Astrocyte (in vitro differentiated cells and primary cell): ENCODE results near the gene CEBPZOS. TPM values are rescaled to one million over a fixed set of nuclear protein-coding genes. Genes with fewer than 3 reads are reported as not detected.

Experiments used
- DNase-seq: peaks from one replicate; pipeline ENCODE4 v3.0.0-alpha.2; 2010; ENCODE audit warnings: low read depth
- FAIRE-seq: peaks from 2 replicates; lab custom pipeline; 2011; peaks lifted over from hg19 to GRCh38; lab: Jason Lieb, UNC
- H2AFZ ChIP-seq: 2 replicates; pipeline ENCODE4 v1.6.0; 2012; ENCODE audit warnings: low read depth, low read length, inconsistent platforms
- H3K27ac ChIP-seq: 2 replicates; pipeline ENCODE4 v1.5.1; 2011; ENCODE audit warnings: low read depth, low read length, inconsistent platforms
- H3K27me3 ChIP-seq: 2 replicates; pipeline ENCODE4 v1.6.0; 2011; ENCODE audit warnings: low read length, inconsistent platforms; ENCODE audit not compliant: insufficient read depth
- H3K36me3 ChIP-seq: 2 replicates; pipeline ENCODE4 v1.5.1; 2011; ENCODE audit warnings: low read length, inconsistent platforms; ENCODE audit not compliant: insufficient read depth
- H3K4me1 ChIP-seq: 2 replicates; pipeline ENCODE4 v1.5.1; 2011; ENCODE audit warnings: low read length, inconsistent platforms; ENCODE audit not compliant: insufficient read depth
- H3K4me2 ChIP-seq: 2 replicates; pipeline ENCODE4 v1.6.0; 2012; ENCODE audit warnings: low read length, inconsistent platforms
- H3K4me3 ChIP-seq: 2 replicates; pipeline ENCODE4 v1.5.1; 2011; ENCODE audit warnings: low read depth, mild to moderate bottlenecking, low read length, inconsistent platforms; ENCODE audit not compliant: insufficient read depth
- H3K79me2 ChIP-seq: 2 replicates; pipeline ENCODE4 v1.6.0; 2012; ENCODE audit warnings: mild to moderate bottlenecking, low read length, inconsistent platforms; ENCODE audit not compliant: insufficient read depth
- H3K9ac ChIP-seq: 2 replicates; pipeline ENCODE4 v1.6.0; 2012; ENCODE audit warnings: mild to moderate bottlenecking, low read length, inconsistent platforms
- H3K9me3 ChIP-seq: 2 replicates; pipeline ENCODE4 v1.5.1; 2012; ENCODE audit warnings: low read depth, mild to moderate bottlenecking, low read length, inconsistent platforms; ENCODE audit not compliant: insufficient read depth
- H4K20me1 ChIP-seq: 2 replicates; pipeline ENCODE4 v1.6.0; 2012; ENCODE audit warnings: low read length, inconsistent platforms; ENCODE audit not compliant: insufficient read depth
- H3K27ac Mint-ChIP-seq: one replicate; pipeline ENCODE4 v1.8.0; 2021; ENCODE audit warnings: mild to moderate bottlenecking, mixed read lengths; ENCODE audit not compliant: unreplicated experiment
- H3K27me3 Mint-ChIP-seq: one replicate; pipeline ENCODE4 v1.8.0; 2021; ENCODE audit warnings: low read depth, mixed read lengths; ENCODE audit not compliant: unreplicated experiment
- H3K36me3 Mint-ChIP-seq: one replicate; pipeline ENCODE4 v1.8.0; 2021; ENCODE audit warnings: low read depth, mixed read lengths; ENCODE audit not compliant: unreplicated experiment
- H3K4me1 Mint-ChIP-seq: one replicate; pipeline ENCODE4 v1.8.0; 2021; ENCODE audit warnings: low read depth, mixed read lengths; ENCODE audit not compliant: unreplicated experiment
- H3K4me3 Mint-ChIP-seq: one replicate; pipeline ENCODE4 v1.8.0; 2021; ENCODE audit warnings: mild to moderate bottlenecking, moderate library complexity, mixed read lengths; ENCODE audit not compliant: unreplicated experiment
- H3K9me3 Mint-ChIP-seq: one replicate; pipeline ENCODE4 v1.8.0; 2021; ENCODE audit warnings: mild to moderate bottlenecking, mixed read lengths; ENCODE audit not compliant: unreplicated experiment
- CTCF ChIP-seq: IDR thresholded peaks from 2 replicates; pipeline ENCODE4 v1.5.1; 2011; ENCODE audit warnings: low read depth, mild to moderate bottlenecking, inconsistent platforms, low read length, moderate library complexity; ENCODE audit not compliant: insufficient read depth
- EZH2 ChIP-seq: IDR thresholded peaks from 2 replicates; pipeline ENCODE4 v1.6.1; 2012; ENCODE audit warnings: mild to moderate bottlenecking, low read length, inconsistent platforms; ENCODE audit not compliant: insufficient read depth
- total RNA-seq: library from RNA; stranded (reverse); gene quantifications from 2 replicates; pipeline ENCODE4 v1.2.1, GENCODE V29; 2021

CEBPZOS gene
- total RNA-seq, 1 donor from 2014 or later: 37.3 TPM

GRCh38 chr2:37149626-37150322 lies 46.5 kb upstream of the CEBPZOS start:
- no peak for TF ChIP-seq EZH2
- no peak for DNase-seq
- no peak overlapping the region for H3K27ac ChIP-seq
- H3K9me3 ChIP-seq: no peaks in the 10 kb centered on the region
- no peak overlapping the region for H3K4me2 ChIP-seq
- peaks cover 49% of the 10 kb centered on the region for H3K79me2 ChIP-seq
- Mint-ChIP-seq H3K9me3 (no peaks in the 10 kb centered on the region), H3K27ac (no peak overlapping the region), H3K36me3 (peaks cover 13% of the 10 kb centered on the region), H3K4me1 (peaks cover 27% of the 10 kb centered on the region), H3K27me3 (no peaks in the 10 kb centered on the region), H3K4me3 (no peak overlapping the region)
- H3K27me3 ChIP-seq: no peaks in the 10 kb centered on the region
- no peak overlapping the region for H3K4me3 ChIP-seq
- H3K36me3 ChIP-seq: peaks cover 20% of the 10 kb centered on the region
- H3K4me1 ChIP-seq: no peaks in the 10 kb centered on the region
- H4K20me1 ChIP-seq: peaks cover 25% of the 10 kb centered on the region
- H2AFZ ChIP-seq: no peak overlapping the region
- no peak overlapping the region for H3K9ac ChIP-seq
- FAIRE-seq: no peak

- DNase-seq (no peak), FAIRE-seq (no peak)
- Histone ChIP-seq H3K4me1 (peaks cover 10% of the 10 kb centered on the region), H4K20me1 (peaks cover 35% of the 10 kb centered on the region), H3K36me3 (peaks cover 9% of the 10 kb centered on the region), H3K79me2 (peaks cover 68% of the 10 kb centered on the region), H3K27me3 (no peaks in the 10 kb centered on the region), H3K4me2 (no peak overlapping the region), H3K9me3 (no peaks in the 10 kb centered on the region), H2AFZ (no peak overlapping the region), H3K4me3 (no peak overlapping the region), H3K9ac (no peak overlapping the region), H3K27ac (no peak overlapping the region)
- H3K27ac Mint-ChIP-seq: no peak overlapping the region
- H3K4me1 Mint-ChIP-seq: peaks cover 33% of the 10 kb centered on the region
- no peaks in the 10 kb centered on the region for H3K9me3 Mint-ChIP-seq
- H3K4me3 Mint-ChIP-seq: peak overlapping the region; percentile 47
- H3K36me3 Mint-ChIP-seq: peaks cover 14% of the 10 kb centered on the region
- H3K27me3 Mint-ChIP-seq: no peaks in the 10 kb centered on the region
- TF ChIP-seq CTCF (no peak), EZH2 (no peak)
These were observed 43.1 kb upstream of the CEBPZOS start for GRCh38 chr2:37153224-37153623.

- H3K4me1 ChIP-seq: peaks cover 10% of the 10 kb centered on the region
- Mint-ChIP-seq H3K36me3 (peaks cover 13% of the 10 kb centered on the region), H3K27me3 (no peaks in the 10 kb centered on the region), H3K27ac (peak overlapping the region; percentile 22), H3K4me1 (peaks cover 26% of the 10 kb centered on the region), H3K9me3 (no peaks in the 10 kb centered on the region), H3K4me3 (peak overlapping the region; percentile 98)
- peaks cover 29% of the 10 kb centered on the region for H4K20me1 ChIP-seq
- peaks cover 9% of the 10 kb centered on the region for H3K36me3 ChIP-seq
- no peak overlapping the region for H3K27ac ChIP-seq
- H3K4me3 ChIP-seq: no peak overlapping the region
- H3K27me3 ChIP-seq: no peaks in the 10 kb centered on the region
- peaks cover 63% of the 10 kb centered on the region for H3K79me2 ChIP-seq
- H2AFZ ChIP-seq: no peak overlapping the region
- no peak overlapping the region for H3K9ac ChIP-seq
- DNase-seq (no peak), FAIRE-seq (no peak)
- no peak overlapping the region for H3K4me2 ChIP-seq
- no peak for TF ChIP-seq EZH2
- no peak for TF ChIP-seq CTCF
- no peaks in the 10 kb centered on the region for H3K9me3 ChIP-seq
These were observed 41.5 kb upstream of the CEBPZOS start for GRCh38 chr2:37154785-37155184.
